Measurements from ENCODE around the gene AKAP8L.
"Not testable (repeated sequence)": the region's sequence is repeated elsewhere in the genome, so short reads cannot be mapped to it uniquely, and the experiment has no call there.

Gene AKAP8L

GRCh38 chr19:15367439-15367838 is 51.3 kb downstream of the AKAP8L start:
- no peak overlapping the region for H3K4me3 ChIP-seq (ENCODE audit: low read depth, low read length)
- no peak for TF ChIP-seq CTCF (IDR thresholded peaks at IDR 0.05; ENCODE audit: low read depth, low read length)

- no peak for TF ChIP-seq CTCF (IDR thresholded peaks at IDR 0.05; ENCODE audit: low read depth, low read length)
- no peak overlapping the region for H3K4me3 ChIP-seq (ENCODE audit: low read depth, low read length)
Observed at GRCh38 chr19:15365264-15365663, 53.5 kb downstream of the AKAP8L start.

GRCh38 chr19:15363791-15364190 is 55.0 kb downstream of the AKAP8L start:
- H3K4me3 ChIP-seq (ENCODE audit: low read depth, low read length) = not testable (repeated sequence)

- H3K4me3 ChIP-seq (ENCODE audit: low read depth, low read length) = not testable (repeated sequence)
Observed at GRCh38 chr19:15363048-15363447, 55.7 kb downstream of the AKAP8L start.

- H3K4me3 ChIP-seq (ENCODE audit: low read depth, low read length) = not testable (repeated sequence)
Observed at GRCh38 chr19:15360015-15360414, 58.8 kb downstream of the AKAP8L start.

GRCh38 chr19:15358918-15359317 is 59.9 kb downstream of the AKAP8L start:
- TF ChIP-seq CTCF (IDR thresholded peaks at IDR 0.05; ENCODE audit: low read depth, low read length) = no peak
- H3K4me3 ChIP-seq (ENCODE audit: low read depth, low read length) = no peak overlapping the region

GRCh38 chr19:15357906-15358305 is 60.9 kb downstream of the AKAP8L start:
- no peak overlapping the region for H3K4me3 ChIP-seq (ENCODE audit: low read depth, low read length)
- TF ChIP-seq CTCF (IDR thresholded peaks at IDR 0.05; ENCODE audit: low read depth, low read length) = no peak

- no peak for TF ChIP-seq CTCF (IDR thresholded peaks at IDR 0.05; ENCODE audit: low read depth, low read length)
- no peak overlapping the region for H3K4me3 ChIP-seq (ENCODE audit: low read depth, low read length)
Observed at GRCh38 chr19:15354566-15355296, 64.1 kb downstream of the AKAP8L start.

GRCh38 chr19:15353908-15354307 is 64.9 kb downstream of the AKAP8L start:
- no peak overlapping the region for H3K4me3 ChIP-seq (ENCODE audit: low read depth, low read length)
- no peak for TF ChIP-seq CTCF (IDR thresholded peaks at IDR 0.05; ENCODE audit: low read depth, low read length)

GRCh38 chr19:15352535-15352934 is 66.3 kb downstream of the AKAP8L start:
- not testable (repeated sequence) for H3K4me3 ChIP-seq (ENCODE audit: low read depth, low read length)

GRCh38 chr19:15341328-15341727 is 77.5 kb downstream of the AKAP8L start:
- H3K4me3 ChIP-seq (ENCODE audit: low read depth, low read length) = not testable (repeated sequence)
